Uterus (tissue), 2 donors: Measurements from ENCODE around the gene ACBD5.

ENCODE experiments used
- CTCF ChIP-seq, 4 experiments: fragments of 200-600 bp in 2 of 4; fragments of 450-650 bp in 2 of 4; sonication (generic) in 2 of 4; IDR thresholded peaks; one replicate each; pipeline ENCODE4 v1.5.1; 2016 to 2019; ENCODE audit warnings: antibody characterized with exemption in 4 of 4, mild to moderate bottlenecking in 2 of 4, moderate library complexity in 1 of 4
- POLR2A ChIP-seq, 2 donors: fragments of 450-650 bp; IDR thresholded peaks; one replicate each; pipeline ENCODE4 v1.6.1; 2016; ENCODE audit warnings: antibody characterized with exemption in 2 of 2, mild to moderate bottlenecking in 1 of 2, moderate library complexity in 1 of 2

GRCh38 chr10:27241010-27241651 is 534 bp upstream of the ACBD5 start:
- TF ChIP-seq CTCF (IDR thresholded peaks at IDR 0.05) (no peak), POLR2A (IDR thresholded peaks at IDR 0.05) (no peak)
